Panc1 (cell line): ENCODE measurements around the gene RBM10.

Experiments used
- CTCF ChIP-seq: fragments of 450-650 bp; IDR thresholded peaks from 2 replicates; pipeline ENCODE4 v1.5.1; 2017; ENCODE audit warnings: mild to moderate bottlenecking
- POLR2AphosphoS5 ChIP-seq: IDR thresholded peaks from 2 replicates; pipeline ENCODE4 v1.6.1; 2012; ENCODE audit warnings: mild to moderate bottlenecking, low read depth, low read length, moderate library complexity

DNA sequence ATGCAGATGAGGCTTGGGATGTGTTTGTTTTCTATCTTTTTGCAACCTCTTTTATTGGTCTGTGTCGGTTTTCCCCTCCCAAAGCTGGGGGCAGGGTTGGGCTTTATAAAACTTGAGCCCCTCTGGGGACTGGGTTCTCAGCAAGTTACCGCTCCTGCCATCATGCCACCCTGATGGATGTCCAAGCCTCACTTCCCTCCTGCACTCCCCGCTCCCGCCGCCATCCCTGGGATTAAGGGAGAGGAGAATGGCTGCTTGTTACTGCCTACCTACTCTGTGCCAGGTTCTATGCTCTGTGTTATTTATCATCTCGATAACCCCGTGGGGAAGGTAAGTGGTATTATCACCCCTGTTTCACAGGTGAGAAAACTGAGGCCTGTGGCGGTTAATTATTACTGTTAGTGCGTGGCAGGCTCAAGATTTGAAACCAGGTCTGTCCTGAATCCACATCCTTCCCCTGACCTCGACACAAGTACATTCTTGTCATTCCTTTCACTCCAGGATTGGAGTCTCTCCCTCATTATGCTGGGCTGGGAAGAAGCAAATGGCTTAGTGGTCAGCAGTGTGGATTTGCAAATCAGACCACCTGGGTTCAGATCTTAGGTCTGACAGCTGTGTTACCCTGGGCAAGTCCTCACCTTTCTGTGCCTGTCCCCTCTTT, 53.1 kb downstream of the RBM10 start:
- no peak for TF ChIP-seq CTCF
- no peak for TF ChIP-seq POLR2AphosphoS5
